Stomach (tissue), 9 donors: ENCODE data around the gene FTO. TPM values are rescaled to one million over a fixed set of nuclear protein-coding genes. Genes with fewer than 3 reads are reported as not detected.
A peak's percentile ranks its signal among the peaks of the same experiment; 100 is the strongest.

Source experiments
- DNase-seq, 2 donors: peaks; one replicate each; pipeline versions ENCODE4 v3.0.0 to v3.0.0-alpha.2; 2013 to 2019
- H3K27ac ChIP-seq, 5 donors: fragments of 200-600 bp in 4 of 5; sonication (generic) in 4 of 5; one replicate each; pipeline ENCODE4 v1.5.1; 2013 to 2019; ENCODE audit warnings: mild to moderate bottlenecking in 1 of 5, moderate library complexity in 1 of 5
- H3K27me3 ChIP-seq, 3 donors: fragments of 200-600 bp; sonication (generic); one replicate each; pipeline ENCODE4 v1.5.1; 2017 to 2019; ENCODE audit warnings: mixed run types in 1 of 3
- H3K36me3 ChIP-seq, 4 donors: fragments of 200-600 bp; sonication (generic); 1 replicate in 3 of 4; 2 replicates in 1 of 4; pipeline ENCODE4 v1.5.1; 2016 to 2019
- H3K4me1 ChIP-seq, 4 donors: fragments of 200-600 bp; sonication (generic); one replicate each; pipeline ENCODE4 v1.5.1; 2016 to 2019
- H3K4me3 ChIP-seq, 4 donors: fragments of 200-600 bp; sonication (generic) in 3 of 4; one replicate each; pipeline ENCODE4 v1.5.1; 2016 to 2019; ENCODE audit warnings: mild to moderate bottlenecking in 1 of 4
- H3K9me3 ChIP-seq, 4 donors: fragments of 200-600 bp; sonication (generic); one replicate each; pipeline ENCODE4 v1.5.1; 2016 to 2019
- CTCF ChIP-seq, 7 experiments: fragments of 450-650 bp in 4 of 7; fragments of 200-600 bp in 3 of 7; sonication (generic) in 3 of 7; IDR thresholded peaks; one replicate each; pipeline ENCODE4 v1.5.1; 2016 to 2019; ENCODE audit warnings: antibody characterized with exemption in 7 of 7, control low read depth in 2 of 7, mild to moderate bottlenecking in 1 of 7
- EP300 ChIP-seq: sonication (generic); formaldehyde crosslinking; IDR thresholded peaks from one replicate; pipeline ENCODE4 v1.6.1; 2017; ENCODE audit warnings: antibody characterized with exemption
- POLR2A ChIP-seq, 4 donors: fragments of 450-650 bp; IDR thresholded peaks; one replicate each; pipeline ENCODE4 v1.6.1; 2016; ENCODE audit warnings: antibody characterized with exemption in 4 of 4, control low read depth in 2 of 4, mild to moderate bottlenecking in 1 of 4, moderate library complexity in 1 of 4
- POLR2AphosphoS5 ChIP-seq, 3 donors: sonication (generic); formaldehyde crosslinking; IDR thresholded peaks; one replicate each; pipeline ENCODE4 v1.6.1; 2016; ENCODE audit warnings: antibody characterized with exemption in 3 of 3
- WGBS, 5 donors: extraction: QIAGEN DNeasy Blood & Tissue Kit in 3 of 5; methylation state at CpG; one replicate each; pipeline versions ENCODE4 v1.1.5 to v1.1.7; 2013 to 2018; 5-methylcytosine and 5-hydroxymethylcytosine counted together
- intact Hi-C: fragments of 100-400 bp; cut with DNase I; formaldehyde crosslinking; loops from one replicate; pipeline ENCODE4 v1.15.1; 2023; ENCODE audit warnings: low total_unique reads
- polyA plus RNA-seq, 3 donors: library from polyadenylated mRNA; stranded (reverse); fragments of 200-250 nt; gene quantifications; one replicate each; pipeline ENCODE4 v1.2.3, GENCODE V29; 2013
- total RNA-seq, 5 donors: library from RNA; depleted of rRNA; stranded (reverse); fragments of >200 nt; gene quantifications; one replicate each; pipeline versions ENCODE4 v1.1.0 to v1.2.3, GENCODE V29; 2014 to 2016
- donor health status: healthy with polysubstance abuse.
- donor health status: Bipolar disorder and iron deficiency.
- donor health status: healthy.

FTO gene
- total and polyA plus RNA-seq, 8 donors = 9.3 to 88.7 (median 24.6) TPM

GRCh38 chr16:53726625-53727024 is 22.7 kb downstream of the FTO start:
- intact Hi-C loops = no loop called here
- DNase-seq = no peak
- H3K4me3 ChIP-seq = no peak overlapping the region

GRCh38 chr16:53730693-53731092 is 26.7 kb downstream of the FTO start:
- WGBS, 5 donors = 71 to 83% (median 74%) methylated on average over 3 of the region's 3 CpGs
- no peak for DNase-seq
- H3K36me3 ChIP-seq = no peaks in the 10 kb centered on the region
- TF ChIP-seq POLR2A (IDR thresholded peaks at IDR 0.05) (no peak), POLR2AphosphoS5 (IDR thresholded peaks at IDR 0.05) (no peak), CTCF (IDR thresholded peaks at IDR 0.05) (no peak), EP300 (no peak)
- no peaks in the 10 kb centered on the region for H3K27me3 ChIP-seq
- no peak overlapping the region for H3K27ac ChIP-seq
- H3K9me3 ChIP-seq = no peaks in the 10 kb centered on the region
- intact Hi-C loops = no loop called here
- H3K4me1 ChIP-seq = peaks cover 5 to 32% (median 18%) of the 10 kb centered on the region in 4 donors
- no peak overlapping the region for H3K4me3 ChIP-seq

More at GRCh38 chr16:53726625-53727024, 22.7 kb downstream of the FTO start:
- Histone ChIP-seq H3K36me3 (no peaks in the 10 kb centered on the region), H3K4me1 (peaks cover 0 to 29% (median 11%) of the 10 kb centered on the region in 4 donors), H3K27ac (no peak overlapping the region), H3K27me3 (no peaks in the 10 kb centered on the region), H3K9me3 (no peaks in the 10 kb centered on the region)
- TF ChIP-seq CTCF (IDR thresholded peaks at IDR 0.05) = no peak

DNA sequence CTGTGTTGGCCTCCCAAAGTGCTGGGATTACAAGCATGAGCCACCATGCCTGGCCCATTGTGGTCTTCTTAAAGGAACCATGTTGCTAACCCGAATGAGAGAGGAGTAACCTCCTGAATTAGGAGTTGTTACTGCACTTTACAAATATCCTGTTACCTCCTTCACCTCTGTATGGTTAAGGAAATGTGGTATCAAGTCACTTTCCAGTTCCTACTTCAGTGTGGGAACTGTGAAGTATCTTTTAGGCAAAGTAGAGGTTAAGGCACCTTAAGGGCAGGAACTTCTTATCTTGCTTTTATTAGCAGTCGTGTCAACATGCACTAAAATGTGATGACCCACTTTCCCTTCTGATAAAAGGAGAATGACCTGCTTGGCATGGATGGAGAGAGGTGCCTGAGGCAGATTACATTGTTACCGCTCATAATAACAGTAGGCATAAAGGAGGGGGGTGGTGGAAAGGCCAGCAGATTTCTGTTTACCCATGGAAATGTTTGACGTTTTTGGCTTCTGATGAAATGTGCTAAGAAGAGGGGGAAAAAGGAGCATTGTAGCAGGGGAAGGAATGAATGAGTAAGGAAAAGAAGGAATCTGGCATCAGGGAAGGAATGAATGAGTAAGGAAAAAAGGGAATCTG is 28.5 kb downstream of the FTO start:
- TF ChIP-seq POLR2A (IDR thresholded peaks at IDR 0.05) = no peak
- no peak for TF ChIP-seq CTCF (IDR thresholded peaks at IDR 0.05)
- TF ChIP-seq POLR2AphosphoS5 (IDR thresholded peaks at IDR 0.05) = peak in 2 of 3 donors; percentile 65 to 86
- DNase-seq = peak; percentile 31 to 53

DNA sequence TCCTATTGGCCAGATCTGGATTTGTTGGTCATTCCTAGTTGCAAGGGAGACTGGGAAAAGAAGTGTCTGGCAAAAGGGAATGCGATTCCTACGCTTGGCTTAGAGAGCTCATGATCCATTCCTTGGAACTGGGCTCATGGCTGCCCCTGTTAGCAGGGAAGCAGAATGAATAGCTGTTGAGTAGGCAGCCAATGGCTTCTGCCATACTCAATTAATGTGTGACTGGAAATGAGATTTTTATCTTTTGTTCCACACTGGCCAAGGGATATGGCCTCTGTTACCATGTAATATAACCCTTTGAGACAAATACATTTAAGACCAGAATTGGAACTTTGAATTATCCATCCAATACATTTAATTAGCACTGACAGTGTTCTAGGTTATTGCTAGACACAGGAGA is 31.0 kb downstream of the FTO start:
- intact Hi-C loops = no loop called here
- TF ChIP-seq POLR2AphosphoS5 (IDR thresholded peaks at IDR 0.05) = no peak
- Histone ChIP-seq H3K9me3 (no peaks in the 10 kb centered on the region), H3K4me3 (no peak overlapping the region), H3K4me1 (peaks cover 5 to 28% (median 13%) of the 10 kb centered on the region in 4 donors), H3K36me3 (no peaks in the 10 kb centered on the region), H3K27ac (no peak overlapping the region), H3K27me3 (no peaks in the 10 kb centered on the region)
- DNase-seq = no peak
- 97 to 98% (median 98%) methylated on average over 2 of the region's 2 CpGs for WGBS, 5 donors

More for the DNA sequence above, 28.5 kb downstream of the FTO start:
- WGBS, 5 donors = 22 to 52% (median 34%) methylated on average over 4 of the region's 4 CpGs
- no peaks in the 10 kb centered on the region for H3K36me3 ChIP-seq
- no peak overlapping the region for H3K27ac ChIP-seq
- no peak overlapping the region for H3K4me3 ChIP-seq
- H3K4me1 ChIP-seq = peaks cover 5 to 28% (median 13%) of the 10 kb centered on the region in 4 donors
- H3K27me3 ChIP-seq = no peaks in the 10 kb centered on the region
- intact Hi-C loops = no loop called here
- no peaks in the 10 kb centered on the region for H3K9me3 ChIP-seq

DNA sequence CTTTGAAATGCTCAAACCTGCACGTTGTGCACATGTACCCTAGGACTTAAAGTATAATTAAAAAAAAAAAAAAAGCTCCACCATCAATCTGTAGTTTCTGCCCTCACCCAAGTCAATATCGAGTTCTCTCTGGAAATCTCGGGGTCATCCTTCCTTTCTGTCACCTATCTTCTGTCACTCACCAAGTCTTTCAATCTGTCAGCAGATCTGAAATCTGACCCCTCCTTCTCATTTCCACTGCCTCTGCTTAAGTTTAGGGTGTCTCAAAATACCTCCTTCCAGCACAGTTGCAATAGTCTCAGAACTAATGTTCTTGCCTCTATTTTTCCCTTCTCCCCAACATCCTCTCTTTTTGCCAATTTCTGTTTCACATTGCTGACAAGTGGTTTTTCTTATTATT is 32.3 kb downstream of the FTO start:
- Histone ChIP-seq H3K9me3 (no peaks in the 10 kb centered on the region), H3K36me3 (no peaks in the 10 kb centered on the region), H3K27ac (no peak overlapping the region), H3K4me3 (no peak overlapping the region), H3K4me1 (peaks cover 5 to 36% (median 13%) of the 10 kb centered on the region in 4 donors), H3K27me3 (no peaks in the 10 kb centered on the region)
- intact Hi-C loops = no loop called here
- WGBS, 5 donors = 84 to 92% (median 90%) methylated on average over 3 of the region's 3 CpGs
- TF ChIP-seq POLR2AphosphoS5 (IDR thresholded peaks at IDR 0.05) (no peak), POLR2A (IDR thresholded peaks at IDR 0.05) (no peak), EP300 (no peak), CTCF (IDR thresholded peaks at IDR 0.05) (no peak)
- no peak for DNase-seq
